Heart right ventricle (tissue), 16 donors: ENCODE results near the gene MIGA1. TPM values are rescaled to one million over a fixed set of nuclear protein-coding genes. Genes with fewer than 3 reads are reported as not detected.
A peak's percentile ranks its signal among the peaks of the same experiment; 100 is the strongest.

Source experiments
- ATAC-seq, 8 donors: fragments of 200-7000 bp; cut with Tn5 transposase; one replicate each; pipeline ENCODE4 v1.9.1; 2020; ENCODE audit warnings: mild to moderate bottlenecking in 8 of 8, moderate library complexity in 8 of 8, moderate number of reproducible peaks in 1 of 8
- DNase-seq, 2 donors: peaks; one replicate each; pipeline ENCODE4 v3.0.0-alpha.2; 2020
- H3K27ac ChIP-seq, 10 donors: fragments of 200-600 bp; sonication (generic) in 2 of 10; one replicate each; pipeline versions ENCODE4 v1.5.0 to v1.8.0; 2020 to 2022; ENCODE audit warnings: mild to moderate bottlenecking in 3 of 10
- H3K27me3 ChIP-seq, 7 donors: fragments of 200-600 bp; one replicate each; pipeline ENCODE4 v1.8.0; 2021 to 2022; ENCODE audit warnings: mild to moderate bottlenecking in 2 of 7
- H3K36me3 ChIP-seq, 9 donors: fragments of 200-600 bp; sonication (generic) in 1 of 9; one replicate each; pipeline versions ENCODE4 v1.5.0 to v1.8.0; 2020 to 2022; ENCODE audit warnings: mild to moderate bottlenecking in 2 of 9
- H3K4me1 ChIP-seq, 9 donors: fragments of 200-600 bp; sonication (generic) in 1 of 9; one replicate each; pipeline versions ENCODE4 v1.5.0 to v1.8.0; 2020 to 2022; ENCODE audit warnings: mild to moderate bottlenecking in 4 of 9
- H3K4me3 ChIP-seq, 10 donors: fragments of 200-600 bp; sonication (generic) in 2 of 10; one replicate each; pipeline versions ENCODE4 v1.5.0 to v1.8.0; 2020 to 2022; ENCODE audit warnings: mild to moderate bottlenecking in 7 of 10, moderate library complexity in 2 of 10
- H3K9me3 ChIP-seq, 11 donors: fragments of 200-600 bp in 10 of 11; sonication (generic) in 2 of 11; one replicate each; pipeline versions ENCODE4 v1.5.0 to v1.8.0; 2013 to 2022; ENCODE audit warnings: mild to moderate bottlenecking in 2 of 11, control low read depth in 1 of 11, moderate library complexity in 1 of 11
- WGBS, 2 donors: extraction: QIAGEN DNeasy Blood & Tissue Kit; methylation state at CpG; one replicate each; pipeline ENCODE4 v1.1.7; 2013; ENCODE audit warnings: inconsistent platforms in 1 of 2; 5-methylcytosine and 5-hydroxymethylcytosine counted together
- intact Hi-C, 10 donors: fragments of 100-400 bp; cut with DNase I; formaldehyde crosslinking; loops; one replicate each; pipeline versions ENCODE4 v1.11.1 to v1.14.2; 2022
- polyA plus RNA-seq, 2 donors: library from polyadenylated mRNA; stranded (reverse); fragments of 200-250 nt; gene quantifications; one replicate each; pipeline ENCODE4 v1.2.3, GENCODE V29; 2013
- total RNA-seq, 10 donors: library from RNA; stranded (reverse); fragmentation: NEBNext Ultra II Directional in 3 of 10; extraction: Animal tissue kit (Norgen Biotek cat#: 25700) in 3 of 10; gene quantifications; one replicate each; pipeline versions ENCODE4 v1.2.1 to v1.2.4, GENCODE V29; 2021 to 2023
- TF ChIP-seq, protein P1 (sequence below), 9 donors: fragments of 200-600 bp; sonication (generic) in 2 of 9; IDR thresholded peaks; one replicate each; pipeline versions ENCODE4 v1.5.0 to v1.8.0; 2021 to 2022; ENCODE audit warnings: antibody characterized with exemption in 9 of 9, mild to moderate bottlenecking in 5 of 9, moderate library complexity in 1 of 9
- donor health status: Arrhythmogenic right ventricular cardiomyopathy.
- donor health status: ischemic (EF 13 %, LVEDD 7.1; RV severe dilation, severe dysfunction).
- donor health status: healthy with polysubstance abuse.
- donor health status: DM: no; HTN: yes; CAD: no.
- donor health status: DM: no; HTN: no; CAD: no.
- donor health status: ischemic (EF 25% LVEDD 6.9; RV normal size, moderate dysfunction).
- donor health status: ischemic (EF 25% LVEDD 5.7; RV mildly dilated, moderate dysfunction).
- donor health status: healthy.
- donor health status: DM: yes; HTN: yes; CAD: no.
- donor health status: Ischemic cardiomyopathy.
- donor health status: ischemic (EF 35%, LVEDD 5.7; RV mildly dilated, moderate dysfunction).
- donor health status: nonischemic (EF 11% LVEDD 7.7; RV severe dilation, severe dysfunction).
- donor health status: DM: yes; HTN: yes; CAD: no.
- donor health status: PGD.
- donor health status: ischemic (EF 29% LVEDD 5.4; RV normal size, mild dysfunction).
- donor health status: nonischemic (EF 23%, LVEDD 6.1; RV moderate dilation, normal function).

The MIGA1 gene
- total and polyA plus RNA-seq, 12 donors: 2.4 to 14.8 (median 11.5) TPM

GRCh38 chr1:77926561-77927357, 147.3 kb downstream of the MIGA1 start:
- TF ChIP-seq, protein P1, sequence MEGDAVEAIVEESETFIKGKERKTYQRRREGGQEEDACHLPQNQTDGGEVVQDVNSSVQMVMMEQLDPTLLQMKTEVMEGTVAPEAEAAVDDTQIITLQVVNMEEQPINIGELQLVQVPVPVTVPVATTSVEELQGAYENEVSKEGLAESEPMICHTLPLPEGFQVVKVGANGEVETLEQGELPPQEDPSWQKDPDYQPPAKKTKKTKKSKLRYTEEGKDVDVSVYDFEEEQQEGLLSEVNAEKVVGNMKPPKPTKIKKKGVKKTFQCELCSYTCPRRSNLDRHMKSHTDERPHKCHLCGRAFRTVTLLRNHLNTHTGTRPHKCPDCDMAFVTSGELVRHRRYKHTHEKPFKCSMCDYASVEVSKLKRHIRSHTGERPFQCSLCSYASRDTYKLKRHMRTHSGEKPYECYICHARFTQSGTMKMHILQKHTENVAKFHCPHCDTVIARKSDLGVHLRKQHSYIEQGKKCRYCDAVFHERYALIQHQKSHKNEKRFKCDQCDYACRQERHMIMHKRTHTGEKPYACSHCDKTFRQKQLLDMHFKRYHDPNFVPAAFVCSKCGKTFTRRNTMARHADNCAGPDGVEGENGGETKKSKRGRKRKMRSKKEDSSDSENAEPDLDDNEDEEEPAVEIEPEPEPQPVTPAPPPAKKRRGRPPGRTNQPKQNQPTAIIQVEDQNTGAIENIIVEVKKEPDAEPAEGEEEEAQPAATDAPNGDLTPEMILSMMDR (IDR thresholded peaks at IDR 0.05): no peak
- no peak for DNase-seq
- 67 to 79% methylated on average over 13 of the region's 13 CpGs for WGBS, 2 donors
- H3K4me3 ChIP-seq: peak overlapping the region in 6 of 10 donors; percentile 11 to 38 (median 24)
- H3K27ac ChIP-seq: peak overlapping the region in 4 of 10 donors; percentile 0 to 52 (median 30)
- H3K36me3 ChIP-seq: peaks cover 0 to 95% (median 38%) of the 10 kb centered on the region in 9 donors
- intact Hi-C loops: no loop called here
- H3K27me3 ChIP-seq: no peaks in the 10 kb centered on the region
- H3K9me3 ChIP-seq: no peaks in the 10 kb centered on the region
- peaks cover 0 to 24% (median 0%) of the 10 kb centered on the region in 9 donors for H3K4me1 ChIP-seq
- ATAC-seq: no peak

DNA sequence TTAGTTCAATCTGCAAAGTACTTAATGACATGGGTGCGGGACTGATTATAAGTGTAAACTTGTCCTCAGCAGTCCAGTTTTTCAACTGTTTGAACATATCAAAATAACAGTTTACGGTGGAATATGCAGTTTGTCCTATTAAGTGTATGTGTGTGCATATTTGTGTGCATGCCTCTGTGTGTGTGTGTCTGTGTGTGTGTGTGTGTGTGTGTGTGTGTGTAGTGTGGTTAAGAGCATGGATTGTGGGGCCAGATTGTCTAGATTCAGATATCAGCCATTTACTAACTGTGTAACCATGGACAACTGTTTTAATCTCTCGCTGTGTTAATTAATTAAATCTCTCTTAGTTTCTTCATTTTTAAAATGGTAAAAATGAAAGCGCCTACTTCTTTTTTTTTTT, 148.0 kb downstream of the MIGA1 start:
- TF ChIP-seq, protein P1 (IDR thresholded peaks at IDR 0.05): no peak
- Histone ChIP-seq H3K4me1 (peaks cover 0 to 24% (median 0%) of the 10 kb centered on the region in 9 donors), H3K27ac (peak overlapping the region in 2 of 10 donors; percentile 27 to 29), H3K27me3 (no peaks in the 10 kb centered on the region), H3K9me3 (no peaks in the 10 kb centered on the region), H3K4me3 (no peak overlapping the region), H3K36me3 (peaks cover 0 to 95% (median 42%) of the 10 kb centered on the region in 9 donors)
- WGBS, 2 donors: 93% methylated on average over 4 of the region's 4 CpGs
- intact Hi-C loops: no loop called here
- peak in 2 of 8 donors; percentile 25 to 33 for ATAC-seq
- no peak for DNase-seq

Other genes starting within 250 kb of the MIGA1 start
- 10 to 100 TPM; 26.8 to 39.3 (median 33.5) TPM for gene ZZZ3, start 97.0 kb upstream of the MIGA1 start, total RNA-seq
- 10 to 100 TPM in 1 of 2 donors, 1 to 10 TPM in 1; 6.5 to 13.1 TPM for gene ZZZ3, start 97.0 kb upstream of the MIGA1 start, polyA plus RNA-seq
- 10 to 100 TPM; 22.6 to 34.5 (median 28.1) TPM for gene USP33, start 19.8 kb upstream of the MIGA1 start, total RNA-seq
- 10 to 100 TPM; 15.1 to 28.1 TPM for gene USP33, start 19.8 kb upstream of the MIGA1 start, polyA plus RNA-seq
- gene NEXN, start 109.0 kb downstream of the MIGA1 start, total RNA-seq: 100 to 1,000 TPM; 248 to 479 (median 396) TPM
- 1,000 to 10,000 TPM in 1 of 2 donors, 100 to 1,000 TPM in 1; 277 to 1,016 TPM for gene NEXN, start 109.0 kb downstream of the MIGA1 start, polyA plus RNA-seq
- 10 to 100 TPM; 54.1 to 77.6 (median 72.1) TPM for gene FUBP1, start 199.4 kb downstream of the MIGA1 start, total RNA-seq
- 10 to 100 TPM; 27.8 to 36.4 TPM for gene FUBP1, start 199.4 kb downstream of the MIGA1 start, polyA plus RNA-seq
- 100 to 1,000 TPM in 6 of 10 donors, 10 to 100 TPM in 4; 72.4 to 178 (median 141) TPM for gene DNAJB4, start 225.3 kb downstream of the MIGA1 start, total RNA-seq
- gene DNAJB4, start 225.3 kb downstream of the MIGA1 start, polyA plus RNA-seq: 10 to 100 TPM; 38.5 to 58.8 TPM